HepG2 (cell line): ENCODE results near the gene CLDN11. TPM values are rescaled to one million over a fixed set of nuclear protein-coding genes. Genes with fewer than 3 reads are reported as not detected.

Source experiments
- ATAC-seq: fragments of 200-7000 bp; cut with Tn5 transposase; 3 replicates; pipeline ENCODE4 v1.9.1; 2020; ENCODE audit warnings: mild to moderate bottlenecking, moderate library complexity
- BruUV-seq: library from RNA; stranded (reverse); fragments of 400-500 nt; replicated peaks from 2 replicates; lab custom pipeline; 2021; lab: Mats Ljungman, UMichigan
- CTCF ChIA-PET: fragments of 300-600 bp; formaldehyde crosslinking; extraction: SDS; loops from one replicate; lab custom pipeline; 2021; ENCODE audit warnings: low total read pairs, inconsistent platforms, low intra/inter-chr PET ratio; lab: Yijun Ruan, JAX
- POLR2A ChIA-PET: fragments of 350-600 bp; sonication (Branson Sonifier 250); formaldehyde crosslinking; loops from one replicate; lab custom pipeline; 2020; ENCODE audit warnings: antibody characterized with exemption, inconsistent platforms; lab: Yijun Ruan, JAX
- DNase-seq: peaks from one replicate; pipeline ENCODE4 v3.0.0-alpha.2; 2015; ENCODE audit warnings: low spot score
- FAIRE-seq: peaks from 3 replicates; lab custom pipeline; 2011; peaks lifted over from hg19 to GRCh38; lab: Jason Lieb, UNC
- H2AFZ ChIP-seq: one replicate; pipeline ENCODE4 v1.6.1; 2011; ENCODE audit warnings: low read length, inconsistent platforms
- H3K27ac ChIP-seq: fragments of 300-600 bp; 3 replicates; pipeline ENCODE4 v1.8.0; 2011; ENCODE audit warnings: mixed run types, mild to moderate bottlenecking, mixed read lengths, low read length, inconsistent platforms; ENCODE audit not compliant: insufficient read depth; ENCODE audit errors: extremely low read length
- H3K27me3 ChIP-seq, 2 experiments: fragments of 200-600 bp in 1 of 2; 2 replicates in 1 of 2; 3 replicates in 1 of 2; pipeline versions ENCODE4 v1.6.0 to v1.8.0; 2011; ENCODE audit warnings: low read length in 2 of 2, mild to moderate bottlenecking in 2 of 2, moderate library complexity in 2 of 2, inconsistent platforms in 1 of 2; ENCODE audit not compliant: insufficient read depth in 2 of 2, control insufficient read depth in 1 of 2
- H3K36me3 ChIP-seq, 2 experiments: fragments of 200-600 bp in 1 of 2; replicated peaks in 1 of 2; 2 replicates in 1 of 2; 3 replicates in 1 of 2; pipeline versions ENCODE4 v1.5.1 to v1.8.0; 2011; ENCODE audit warnings: low read length in 2 of 2, inconsistent platforms in 1 of 2; ENCODE audit not compliant: insufficient read depth in 2 of 2, control insufficient read depth in 1 of 2
- H3K4me1 ChIP-seq: 2 replicates; pipeline ENCODE4 v1.5.1; 2012; ENCODE audit warnings: low read length, inconsistent platforms; ENCODE audit not compliant: insufficient read depth
- H3K4me2 ChIP-seq: 2 replicates; pipeline ENCODE4 v1.6.0; 2011; ENCODE audit warnings: low read depth, low read length, inconsistent platforms
- H3K4me3 ChIP-seq, 3 experiments: fragments of 200-600 bp in 1 of 3; sonication (generic), shearing (Covaris generic) in 1 of 3; replicated peaks in 1 of 3; 2 replicates each; pipeline ENCODE4 v1.5.1; 2011 to 2016; ENCODE audit warnings: low read length in 3 of 3, inconsistent platforms in 2 of 3, low read depth in 2 of 3, mild to moderate bottlenecking in 2 of 3, control low read depth in 1 of 3, mixed read lengths in 1 of 3; ENCODE audit not compliant: insufficient read depth in 1 of 3
- H3K79me2 ChIP-seq: one replicate; pipeline ENCODE4 v1.6.1; 2011; ENCODE audit warnings: low read length, inconsistent platforms; ENCODE audit not compliant: insufficient read depth
- H3K9ac ChIP-seq: 2 replicates; pipeline ENCODE4 v1.6.0; 2011; ENCODE audit warnings: mild to moderate bottlenecking, low read depth, low read length, inconsistent platforms; ENCODE audit not compliant: insufficient read depth
- H3K9me3 ChIP-seq: 2 replicates; pipeline ENCODE4 v1.5.1; 2012; ENCODE audit warnings: mild to moderate bottlenecking, low read length
- H4K20me1 ChIP-seq: 2 replicates; pipeline ENCODE4 v1.6.0; 2011; ENCODE audit warnings: inconsistent platforms, mild to moderate bottlenecking, low read length, moderate library complexity; ENCODE audit not compliant: insufficient read depth
- CAMTA2 ChIP-seq: sonication (generic); formaldehyde crosslinking; IDR thresholded peaks from 2 replicates; pipeline ENCODE4 v1.4.0; 2020; ENCODE audit warnings: mild to moderate bottlenecking, missing genetic modification reagents, borderline replicate concordance
- CBFB ChIP-seq: sonication (generic); formaldehyde crosslinking; IDR thresholded peaks from 2 replicates; pipeline ENCODE4 v1.4.0; 2020; ENCODE audit warnings: missing genetic modification reagents
- EP300 ChIP-seq, 3 experiments: sonication (generic) in 1 of 3; formaldehyde crosslinking in 1 of 3; IDR thresholded peaks; 2 replicates each; pipeline versions ENCODE4 v1.5.1 to v1.6.1; 2011 to 2020; ENCODE audit warnings: low read depth in 2 of 3, low read length in 2 of 3, borderline replicate concordance in 1 of 3, improper control_type of control experiment in 1 of 3, mild to moderate bottlenecking in 1 of 3, missing genetic modification reagents in 1 of 3, moderate library complexity in 1 of 3
- HHEX ChIP-seq: IDR thresholded peaks from 2 replicates; pipeline ENCODE4 v1.6.1; 2016; ENCODE audit warnings: control low read depth
- HMG20A ChIP-seq: IDR thresholded peaks from 2 replicates; pipeline ENCODE4 v1.6.1; 2016; ENCODE audit warnings: borderline replicate concordance
- HMG20B ChIP-seq: conservative IDR thresholded peaks from 2 replicates; pipeline ENCODE4 v1.6.1; 2016; ENCODE audit warnings: missing genetic modification reagents, missing compliant biosample characterization
- KDM5B ChIP-seq: sonication (generic); formaldehyde crosslinking; IDR thresholded peaks from 2 replicates; pipeline ENCODE4 v1.4.0; 2020; ENCODE audit warnings: missing genetic modification reagents, mild to moderate bottlenecking, borderline replicate concordance
- MEIS2 ChIP-seq: sonication (generic); formaldehyde crosslinking; IDR thresholded peaks from 2 replicates; pipeline ENCODE4 v1.9.0; 2021; ENCODE audit warnings: mild to moderate bottlenecking, missing genetic modification reagents
- MTF2 ChIP-seq: sonication (generic); formaldehyde crosslinking; IDR thresholded peaks from 2 replicates; pipeline ENCODE4 v1.5.0; 2020; ENCODE audit warnings: missing genetic modification reagents, borderline replicate concordance
- NCOA2 ChIP-seq: sonication (generic); formaldehyde crosslinking; IDR thresholded peaks from 2 replicates; pipeline ENCODE4 v1.8.0; 2022; ENCODE audit warnings: inconsistent platforms
- NCOR1 ChIP-seq: fragments of 200-600 bp; sonication (generic); IDR thresholded peaks from 2 replicates; pipeline ENCODE4 v1.7.0; 2017; ENCODE audit warnings: antibody characterized with exemption, low read length, borderline replicate concordance
- NFIC ChIP-seq: IDR thresholded peaks from 2 replicates; pipeline ENCODE4 v1.6.1; 2012; ENCODE audit warnings: mild to moderate bottlenecking, low read length, inconsistent platforms
- NFKB2 ChIP-seq: sonication (generic); formaldehyde crosslinking; IDR thresholded peaks from 2 replicates; pipeline ENCODE4 v1.4.0; 2020; ENCODE audit warnings: missing genetic modification reagents, borderline replicate concordance
- RAD51 ChIP-seq: fragments of 450-650 bp; IDR thresholded peaks from 2 replicates; pipeline ENCODE4 v1.6.1; 2016; ENCODE audit warnings: borderline replicate concordance
- RARA ChIP-seq: IDR thresholded peaks from 2 replicates; pipeline ENCODE4 v1.6.1; 2016; ENCODE audit warnings: missing genetic modification reagents, missing compliant biosample characterization
- SP140L ChIP-seq: sonication (generic); formaldehyde crosslinking; IDR thresholded peaks from 2 replicates; pipeline ENCODE4 v1.4.0; 2020; ENCODE audit warnings: missing genetic modification reagents, borderline replicate concordance
- SPEN ChIP-seq: sonication (generic); formaldehyde crosslinking; IDR thresholded peaks from 2 replicates; pipeline ENCODE4 v1.5.1; 2020; ENCODE audit warnings: low read depth, mild to moderate bottlenecking, missing genetic modification reagents
- TBL1XR1 ChIP-seq: fragments of 150-350 bp; IDR thresholded peaks from 2 replicates; pipeline ENCODE4 v1.6.1; 2014; ENCODE audit warnings: borderline replicate concordance, low read length; ENCODE audit not compliant: partially characterized antibody
- TCF7 ChIP-seq: sonication (generic); IDR thresholded peaks from 2 replicates; pipeline ENCODE4 v1.6.1; 2016; ENCODE audit warnings: antibody characterized with exemption, low read depth
- THAP11 ChIP-seq: IDR thresholded peaks from 2 replicates; pipeline ENCODE4 v1.6.1; 2016; ENCODE audit warnings: missing biosample characterization, missing genetic modification reagents
- ZBTB38 ChIP-seq: sonication (generic); formaldehyde crosslinking; IDR thresholded peaks from 2 replicates; pipeline ENCODE4 v1.5.1; 2020; ENCODE audit warnings: mild to moderate bottlenecking, missing genetic modification reagents
- ZNF230 ChIP-seq: sonication (generic); formaldehyde crosslinking; IDR thresholded peaks from 2 replicates; pipeline ENCODE4 v1.4.0; 2020; ENCODE audit warnings: mild to moderate bottlenecking, missing genetic modification reagents
- ZNF549 ChIP-seq: sonication (generic); formaldehyde crosslinking; IDR thresholded peaks from 2 replicates; pipeline ENCODE4 v1.5.0; 2020; ENCODE audit warnings: missing genetic modification reagents
- ZNF577 ChIP-seq: sonication (generic); formaldehyde crosslinking; IDR thresholded peaks from 2 replicates; pipeline ENCODE4 v1.4.0; 2020; ENCODE audit warnings: mild to moderate bottlenecking, low read depth, missing genetic modification reagents, borderline replicate concordance
- ZNF589 ChIP-seq: sonication (generic); formaldehyde crosslinking; conservative IDR thresholded peaks from 2 replicates; pipeline ENCODE4 v1.8.0; 2022; ENCODE audit warnings: mild to moderate bottlenecking, moderate library complexity, missing genetic modification reagents
- ZNF629 ChIP-seq: sonication (generic); formaldehyde crosslinking; conservative IDR thresholded peaks from 2 replicates; pipeline ENCODE4 v1.5.0; 2020; ENCODE audit warnings: missing genetic modification reagents
- ZNF850 ChIP-seq: sonication (generic); formaldehyde crosslinking; conservative IDR thresholded peaks from 2 replicates; pipeline ENCODE4 v1.9.0; 2021; ENCODE audit warnings: mild to moderate bottlenecking, missing genetic modification reagents
- ZSCAN12 ChIP-seq: sonication (generic); formaldehyde crosslinking; IDR thresholded peaks from 2 replicates; pipeline ENCODE4 v1.9.0; 2021; ENCODE audit warnings: mild to moderate bottlenecking, missing genetic modification reagents
- ZSCAN20 ChIP-seq: sonication (generic); formaldehyde crosslinking; IDR thresholded peaks from 2 replicates; pipeline ENCODE4 v1.4.0; 2020; ENCODE audit warnings: missing genetic modification reagents, mild to moderate bottlenecking, borderline replicate concordance
- WGBS: methylation state at CpG from one replicate; pipeline ENCODE4 v1.1.6; 2017; ENCODE audit warnings: low lambda C conversion rate; 5-methylcytosine and 5-hydroxymethylcytosine counted together
- in situ Hi-C: cut with HindIII; loops from 2 replicates; pipeline ENCODE4 v1.10.0; 2017; ENCODE audit warnings: low pct_unique_long_range_greater_than_20kb; ENCODE audit not compliant: extremely low pct_ligation_motif_present
- intact Hi-C: fragments of 100-400 bp; cut with micrococcal nuclease; formaldehyde crosslinking; loops from one replicate; pipeline ENCODE4 v1.10.0; 2022; ENCODE audit not compliant: unreplicated experiment
- polyA plus RNA-seq, 8 experiments: library from polyadenylated mRNA; depleted of rRNA in 3 of 8; stranded (reverse) in 7 of 8; unstranded in 1 of 8; fragments of >200 nt; fragmentation: Illumina TruSeq in 4 of 8; extraction: Trizol in 4 of 8; gene quantifications; 2 replicates each; pipeline versions ENCODE4 v1.2.1 to v1.2.3, GENCODE V29; 2011 to 2016; ENCODE audit warnings: low read depth in 4 of 8, missing spikeins in 1 of 8, mixed read lengths in 1 of 8; ENCODE audit not compliant: insufficient read depth in 1 of 8
- total RNA-seq, 5 experiments: library from RNA; depleted of rRNA; stranded (reverse); fragments of >200 nt; fragmentation: Illumina TruSeq; extraction: Trizol; gene quantifications; 2 replicates each; pipeline ENCODE4 v1.2.3, GENCODE V29; 2016; ENCODE audit warnings: low read depth in 1 of 5

The CLDN11 gene
- total and polyA plus RNA-seq, 2 of the 13 experiments (the other 11 are each of a cell fraction or from before 2014, with no cell fraction given) = 4.2 to 4.9 TPM

GRCh38 chr3:170429050-170429449, 10.4 kb downstream of the CLDN11 start:
- in situ Hi-C loops = loop anchor here (10.0 kb wide), 1 partner anchor 386 kb away; no protein-coding TSS in a partner anchor

GRCh38 chr3:170431054-170431453, 12.4 kb downstream of the CLDN11 start:
- no peaks in the 10 kb centered on the region; a peak in 1 of 5 replicates for H3K36me3 ChIP-seq
- BruUV-seq = no TSS peak
- H3K9ac ChIP-seq = no peak overlapping the region
- WGBS = 91% methylated on average over 3 of the region's 3 CpGs
- H3K4me2 ChIP-seq = no peak overlapping the region
- H3K4me1 ChIP-seq = peaks cover 41% of the 10 kb centered on the region
- ATAC-seq = no peak
- ChIA-PET CTCF (no interaction called here), POLR2A (no interaction called here)
- FAIRE-seq = no peak
- H3K9me3 ChIP-seq = no peaks in the 10 kb centered on the region
- no peaks in the 10 kb centered on the region for H4K20me1 ChIP-seq
- intact Hi-C loops (no loop called here), in situ Hi-C loops (no loop called here)
- no peaks in the 10 kb centered on the region for H3K79me2 ChIP-seq
- no peak overlapping the region for H3K27ac ChIP-seq
- no peaks in the 10 kb centered on the region for H3K27me3 ChIP-seq
- H3K4me3 ChIP-seq = no peak overlapping the region
- H2AFZ ChIP-seq = no peak overlapping the region
- no peak for DNase-seq
- TF ChIP-seq ZNF577 (CRISPR knock-in tag) (no peak), CAMTA2 (no peak), HHEX (CRISPR knock-in tag) (no peak), THAP11 (CRISPR knock-in tag) (no peak), KDM5B (CRISPR knock-in tag) (no peak), ZNF549 (CRISPR knock-in tag) (no peak), ZNF850 (CRISPR knock-in tag) (no peak), MTF2 (no peak), MEIS2 (CRISPR knock-in tag) (no peak), HMG20B (CRISPR knock-in tag) (no peak), ZSCAN12 (CRISPR knock-in tag) (no peak), RAD51 (no peak), TBL1XR1 (no peak), NFKB2 (no peak), NCOR1 (no peak), SPEN (CRISPR knock-in tag) (no peak)

More at GRCh38 chr3:170429050-170429449, 10.4 kb downstream of the CLDN11 start:
- POLR2A ChIA-PET = no interaction called here
- H3K27ac ChIP-seq = no peak overlapping the region
- H3K36me3 ChIP-seq = no peaks in the 10 kb centered on the region
- TF ChIP-seq ZNF629 (CRISPR knock-in tag) (no peak), TCF7 (peak; percentile 52; the same call in 1 of the 2 replicates), ZNF230 (no peak), RARA (CRISPR knock-in tag) (peak; percentile 91), ZBTB38 (CRISPR knock-in tag) (no peak), ZSCAN20 (CRISPR knock-in tag) (no peak), HMG20A (CRISPR knock-in tag) (peak; percentile 60; the same call in 1 of the 2 replicates), HHEX (CRISPR knock-in tag) (no peak), NFIC (0 out of 2 replicates have a peak, but pooled peaks have one; percentile 24), NCOA2 (CRISPR knock-in tag) (peak; percentile 25; the same call in 1 of the 2 replicates), EP300 (IDR thresholded peaks at IDR 0.05; ENCODE audit: low read depth in 2 of 2, low read length in 2 of 2) (peak in 1 of 2 experiments; percentile 55; a peak in 1 of 4 replicates), EP300 (CRISPR knock-in tag; IDR thresholded peaks at IDR 0.05; ENCODE audit: borderline replicate concordance) (no peak), CBFB (CRISPR knock-in tag) (0 out of 2 replicates have a peak, but pooled peaks have one; percentile 33), ZNF589 (no peak), SP140L (CRISPR knock-in tag) (no peak)
- ATAC-seq = no peak
- CTCF ChIA-PET = no interaction called here
- H3K4me3 ChIP-seq = no peak overlapping the region
- H3K4me1 ChIP-seq = peaks cover 59% of the 10 kb centered on the region
- WGBS = 95% methylated on average over 1 of the region's 1 CpG
- H3K27me3 ChIP-seq = no peaks in the 10 kb centered on the region
- H3K9me3 ChIP-seq = no peaks in the 10 kb centered on the region
- no peaks in the 10 kb centered on the region for H4K20me1 ChIP-seq
- DNase-seq = peak; percentile 74
- H3K4me2 ChIP-seq = peak overlapping the region; percentile 4; the same call in 1 of the 2 replicates
- peak; percentile 18 for FAIRE-seq
- no peak overlapping the region for H2AFZ ChIP-seq
- no peaks in the 10 kb centered on the region for H3K79me2 ChIP-seq
- no peak overlapping the region for H3K9ac ChIP-seq
- BruUV-seq = no TSS peak
- intact Hi-C loops = loop anchor here (5.0 kb wide), 1 partner anchor 438 kb away; no protein-coding TSS in a partner anchor
